Measurements from ENCODE around the gene NSG1.
"Not testable (repeated sequence)": the region's sequence is repeated elsewhere in the genome, so short reads cannot be mapped to it uniquely, and the experiment has no call there.

NSG1 gene

GRCh38 chr4:4416981-4417380 is 30.1 kb downstream of the NSG1 start:
- DNase-seq (ENCODE audit: low read depth) = no peak

DNA sequence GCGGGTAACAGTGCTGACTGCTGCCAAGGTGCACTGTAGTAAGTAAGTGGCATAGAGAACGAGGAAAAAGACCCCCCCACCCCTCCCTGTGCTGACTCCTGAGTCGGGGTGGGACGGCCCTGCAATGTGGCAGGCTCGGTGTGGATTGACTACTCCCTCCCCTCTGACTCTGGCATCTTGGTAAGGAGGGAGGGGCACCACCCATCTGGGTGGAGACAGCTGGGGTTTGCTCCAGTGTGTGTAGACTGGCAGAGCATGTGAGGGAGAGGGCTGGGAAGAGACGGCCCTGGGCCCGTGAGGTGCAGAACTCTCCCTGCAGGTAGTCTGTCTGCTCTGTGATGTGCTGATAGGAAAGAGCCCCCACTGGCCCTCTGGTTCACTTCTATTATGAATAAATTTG is 31.0 kb downstream of the NSG1 start:
- no peak for DNase-seq (ENCODE audit: low read depth)

DNA sequence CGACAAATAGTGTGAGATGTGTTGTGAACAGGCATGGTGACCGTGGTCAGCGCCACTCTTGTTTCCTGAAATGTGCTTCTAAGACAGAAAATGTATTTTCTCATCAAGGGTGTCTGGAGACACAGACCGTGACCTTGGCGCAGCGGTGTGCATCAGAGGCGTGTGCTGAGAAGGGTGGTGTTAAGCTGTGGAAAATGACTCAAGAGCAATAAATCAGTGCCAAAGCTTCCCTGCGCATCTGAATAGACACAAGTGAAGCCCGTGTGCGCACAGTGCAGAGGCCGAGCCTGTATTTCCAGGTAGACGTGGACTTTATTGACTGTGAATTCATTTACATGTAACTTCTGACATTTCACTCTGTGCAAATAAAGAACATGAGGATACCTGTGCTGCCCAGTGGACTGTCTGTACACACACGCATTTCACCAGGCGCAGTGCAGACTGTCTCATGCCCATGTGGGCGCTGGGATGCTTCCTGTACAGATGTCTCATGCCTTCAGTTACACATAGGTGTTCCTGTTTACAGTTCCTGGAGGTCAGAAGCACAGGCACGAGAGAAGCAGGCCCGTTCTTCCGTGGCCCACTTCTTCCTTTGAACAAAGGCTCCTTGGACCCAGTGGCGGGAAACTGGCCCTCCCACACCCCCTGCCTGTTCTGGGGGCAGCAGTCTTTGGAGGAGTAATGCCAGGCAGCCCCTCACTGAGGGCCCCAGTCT is 31.9 kb downstream of the NSG1 start:
- DNase-seq (ENCODE audit: low read depth) = no peak

GRCh38 chr4:4419896-4420295 is 33.0 kb downstream of the NSG1 start:
- no peak for DNase-seq (ENCODE audit: low read depth)

DNA sequence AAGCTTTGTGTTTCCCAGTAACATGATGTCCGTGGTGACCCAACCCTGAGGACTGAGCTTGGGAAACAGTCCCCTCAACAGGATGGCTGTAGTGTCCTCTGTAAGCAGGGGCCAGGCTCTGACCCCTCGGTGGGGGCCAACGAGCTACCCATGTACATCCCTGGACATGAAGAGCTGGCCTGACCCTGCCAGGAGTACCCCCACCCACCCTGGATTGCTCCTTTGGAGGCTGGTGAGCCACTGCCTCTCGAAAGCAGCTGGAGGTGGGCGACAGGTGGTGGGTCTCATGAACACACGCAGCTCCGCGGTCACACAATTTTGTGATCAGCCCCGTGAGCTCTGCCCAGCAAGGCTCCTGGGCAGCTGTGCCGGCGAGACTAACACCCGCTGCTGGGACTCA is 33.5 kb downstream of the NSG1 start:
- DNase-seq (ENCODE audit: low read depth) = no peak

DNA sequence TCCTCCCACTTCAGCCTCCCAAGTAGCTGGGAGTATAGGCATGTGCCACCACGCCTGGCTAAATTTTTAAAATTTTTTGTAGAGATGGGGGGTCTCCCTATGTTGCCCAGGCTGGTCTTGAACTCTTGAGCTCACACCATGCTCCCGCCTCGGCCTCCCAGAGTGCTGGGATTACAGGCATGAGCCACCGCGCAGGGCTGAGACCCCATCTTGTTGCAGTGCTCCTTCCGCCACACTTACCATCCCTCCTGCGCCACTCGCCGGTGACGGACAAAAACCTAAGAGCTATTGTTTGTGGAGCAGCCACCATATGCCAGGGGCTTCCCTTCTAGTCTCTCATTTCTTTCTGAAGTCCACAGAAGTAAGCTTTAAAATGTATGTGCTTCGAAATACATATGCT is 34.5 kb downstream of the NSG1 start:
- no peak for DNase-seq (ENCODE audit: low read depth)

- DNase-seq (ENCODE audit: low read depth) = not testable (repeated sequence)
These were observed 35.2 kb downstream of the NSG1 start for GRCh38 chr4:4422117-4422516.

DNA sequence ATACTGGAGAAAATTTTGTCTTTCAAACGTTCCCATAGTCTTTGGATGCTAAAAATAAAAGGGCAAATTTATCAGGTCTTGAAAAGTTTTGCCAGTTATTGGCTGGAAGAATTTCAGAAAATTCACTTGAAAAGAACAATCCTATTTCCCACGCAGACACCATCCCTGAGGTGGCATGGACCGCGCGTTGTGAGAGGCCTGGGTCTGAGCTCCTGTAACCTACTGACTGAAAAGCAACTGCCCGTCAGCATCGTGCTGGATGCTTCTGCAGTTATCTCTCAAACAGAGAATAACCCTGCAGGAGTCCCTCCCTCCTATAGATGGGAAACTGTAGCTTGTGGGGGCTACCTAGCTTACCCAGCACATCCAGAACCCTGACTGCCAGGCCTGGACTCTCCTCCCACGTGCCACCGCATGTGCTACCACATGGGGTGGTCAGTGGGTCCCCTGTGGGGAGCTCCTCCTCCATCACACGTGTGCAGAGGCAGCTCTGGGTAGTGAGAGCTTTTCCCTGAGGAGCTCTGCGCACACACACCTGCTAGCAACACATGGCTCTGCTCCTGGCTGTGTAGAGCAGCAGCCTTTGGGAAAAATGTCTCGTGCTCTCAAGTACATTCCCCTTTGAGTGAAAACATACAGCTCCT is 36.1 kb downstream of the NSG1 start:
- DNase-seq (ENCODE audit: low read depth) = no peak

GRCh38 chr4:4423706-4424498 is 37.0 kb downstream of the NSG1 start:
- DNase-seq (ENCODE audit: low read depth) = no peak

GRCh38 chr4:4424499-4425115 is 37.7 kb downstream of the NSG1 start:
- DNase-seq (ENCODE audit: low read depth) = no peak

- DNase-seq (ENCODE audit: low read depth) = no peak
These were observed 38.3 kb downstream of the NSG1 start for GRCh38 chr4:4425119-4425690.

DNA sequence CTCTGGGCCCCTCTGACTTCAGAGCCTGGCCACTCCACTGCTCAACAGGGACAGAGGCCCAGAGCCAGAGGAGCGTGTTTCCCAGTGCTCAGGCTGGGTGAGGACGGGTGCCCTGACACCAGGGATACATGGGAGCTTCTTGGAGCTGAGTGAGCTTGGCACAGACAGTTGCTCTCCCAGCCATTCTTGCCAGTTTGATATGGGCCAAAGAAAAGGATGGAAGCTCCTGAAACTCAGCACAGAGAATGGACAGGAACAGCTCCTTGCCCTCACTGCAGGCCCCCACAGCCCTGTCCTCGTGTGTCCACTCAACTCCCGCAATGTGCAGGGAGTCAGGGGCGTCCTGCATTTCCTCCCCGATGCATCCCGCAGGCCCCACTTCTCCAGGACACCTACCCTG is 38.8 kb downstream of the NSG1 start:
- no peak for DNase-seq (ENCODE audit: low read depth)

- DNase-seq (ENCODE audit: low read depth) = no peak
These were observed 39.7 kb downstream of the NSG1 start for GRCh38 chr4:4426511-4427120.

DNA sequence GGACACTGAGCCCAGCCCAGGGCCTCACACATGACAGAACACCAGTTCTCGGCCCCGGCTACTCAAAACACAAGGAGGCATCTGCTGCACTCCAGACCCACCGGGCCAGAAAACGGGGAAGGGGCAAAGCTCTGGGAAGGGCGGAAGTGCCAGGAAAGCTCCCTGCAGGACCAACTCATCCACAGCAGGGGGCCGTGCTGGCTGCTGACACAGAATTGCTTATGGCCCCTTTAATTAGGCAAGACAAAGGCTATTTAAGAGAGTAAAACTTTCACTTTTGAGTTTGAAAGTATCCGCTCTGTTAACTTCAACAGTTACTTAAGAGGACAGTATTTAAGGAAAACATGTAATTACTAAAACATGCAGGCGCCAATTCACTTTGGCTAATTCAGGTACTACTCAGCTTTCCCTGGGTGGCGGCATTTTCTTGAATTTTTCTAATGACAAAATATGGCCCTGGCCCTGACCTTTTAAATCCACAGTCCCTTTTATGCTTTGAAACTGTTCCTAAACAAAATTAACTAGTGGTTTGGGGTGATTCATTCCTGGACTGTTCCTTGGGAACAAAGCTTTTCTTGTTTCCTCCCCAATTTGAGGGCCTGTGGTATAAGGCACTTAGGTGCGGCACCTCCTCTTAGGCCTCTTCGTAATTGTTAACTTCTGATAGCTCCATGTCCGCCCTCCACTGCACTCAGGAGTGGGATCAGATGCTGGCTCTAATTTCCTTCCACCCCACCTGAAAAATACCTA is 40.4 kb downstream of the NSG1 start:
- no peak for DNase-seq (ENCODE audit: low read depth)

GRCh38 chr4:4427886-4428285 is 41.0 kb downstream of the NSG1 start:
- no peak for DNase-seq (ENCODE audit: low read depth)

DNA sequence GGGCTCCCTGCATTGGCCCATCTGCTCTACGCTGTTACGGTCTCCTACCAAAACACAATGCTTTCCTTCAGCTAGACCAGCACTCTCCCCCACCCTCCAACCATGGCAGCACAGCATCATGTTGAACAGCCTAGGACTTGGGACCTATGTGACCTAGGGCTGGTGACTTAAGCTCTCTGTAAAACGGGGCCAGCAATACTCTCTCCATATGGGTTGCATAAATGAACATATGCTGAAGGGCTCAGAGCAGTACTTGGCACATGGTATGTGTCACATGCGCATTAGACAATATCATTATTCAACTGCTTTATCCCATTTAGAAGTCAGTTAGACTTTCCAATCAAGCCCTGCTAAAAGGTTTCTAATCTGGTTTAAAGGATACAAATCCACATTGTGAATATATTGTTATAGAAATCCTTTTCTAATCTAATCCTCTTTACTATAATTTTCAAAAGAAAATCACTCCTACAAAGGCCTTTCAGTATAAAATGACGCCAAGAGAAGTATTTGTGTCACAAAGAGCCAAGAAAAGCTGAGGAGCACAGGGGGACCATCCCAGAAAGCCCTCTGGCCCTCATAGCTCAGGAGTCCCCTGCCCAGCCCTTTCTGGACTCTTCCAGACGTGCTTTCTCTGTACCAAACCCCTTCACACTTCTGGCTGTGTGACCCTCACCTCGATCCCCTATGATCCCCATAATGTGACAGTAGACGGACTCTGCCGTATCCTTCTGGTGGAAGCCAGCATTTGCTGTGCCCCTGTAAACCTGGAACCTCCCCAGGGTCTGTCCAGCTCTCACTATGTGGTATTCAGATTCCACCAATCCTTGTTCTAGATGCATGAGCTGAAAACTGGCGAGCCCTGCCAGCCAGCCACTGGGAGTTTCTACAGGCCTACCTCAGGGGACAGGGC is 42.3 kb downstream of the NSG1 start:
- DNase-seq (ENCODE audit: low read depth) = no peak

DNA sequence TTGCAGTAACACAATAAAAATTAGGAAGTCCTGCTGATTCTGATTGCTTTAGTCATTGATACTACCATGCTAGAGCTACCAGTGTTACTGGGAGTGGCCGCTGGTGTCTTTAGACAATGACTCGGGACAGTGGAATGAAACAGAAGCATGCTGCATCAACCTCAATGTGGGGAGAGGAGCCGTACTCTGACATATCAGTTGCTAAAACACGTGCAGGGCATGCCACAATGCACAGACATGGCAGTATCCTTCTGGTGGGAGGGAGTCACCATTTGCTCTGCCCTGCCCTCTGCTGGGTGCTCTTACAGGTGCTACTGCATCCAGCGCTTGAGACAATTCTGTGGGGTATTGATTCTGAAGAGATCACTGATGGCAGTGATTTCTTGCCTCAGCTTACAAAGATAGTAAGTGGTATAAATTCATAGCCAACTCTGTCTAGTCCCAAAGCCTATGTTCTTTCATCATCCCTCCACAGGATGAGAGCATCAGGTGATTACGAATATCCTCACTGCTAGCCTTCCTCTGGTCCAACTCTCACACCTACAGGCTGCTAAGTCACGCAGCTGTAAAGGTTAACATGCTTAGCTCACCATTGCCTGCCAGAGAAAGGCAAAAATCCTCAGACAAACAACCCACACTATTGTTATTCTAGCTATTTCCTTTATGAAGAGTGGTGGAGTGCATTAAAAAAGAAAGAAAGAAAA is 43.7 kb downstream of the NSG1 start:
- peak; percentile 61 for DNase-seq (ENCODE audit: low read depth)

DNA sequence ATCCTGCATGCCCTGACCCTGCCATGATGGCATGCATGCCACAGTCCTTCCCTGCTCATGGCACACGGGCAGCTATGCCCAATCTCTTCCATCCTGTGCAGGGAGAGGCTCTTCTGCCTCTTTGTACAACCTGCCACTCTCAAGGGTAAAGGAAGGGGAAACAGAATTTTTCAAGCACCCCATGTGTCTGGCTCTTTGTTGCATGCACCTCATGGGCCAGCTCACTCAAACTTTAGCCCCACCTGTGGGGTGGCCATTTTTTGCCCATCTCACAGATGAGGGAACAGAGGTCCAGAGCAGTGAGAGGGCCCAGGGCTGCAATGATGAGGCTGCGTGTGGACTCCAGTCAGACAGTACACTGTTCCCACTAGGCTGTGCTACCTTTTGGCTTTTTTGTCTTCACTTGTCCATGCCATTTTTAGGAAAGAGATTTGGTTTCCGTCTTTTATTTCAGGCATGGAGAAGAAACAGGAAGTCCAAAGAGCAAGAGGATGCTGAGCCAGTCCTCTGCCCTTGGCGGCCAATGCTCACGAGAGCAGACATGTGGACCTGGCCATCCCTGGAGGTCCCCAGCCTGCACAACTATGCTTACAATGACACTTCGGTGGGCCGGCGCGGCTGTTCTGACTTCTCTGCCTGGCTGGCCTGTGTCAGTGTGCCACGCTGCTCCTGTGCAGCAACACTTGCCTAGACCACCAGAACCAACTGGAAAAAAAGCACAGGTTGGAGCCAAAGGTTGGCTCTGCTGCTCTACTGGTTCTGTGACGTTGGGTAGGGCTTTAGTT is 45.6 kb downstream of the NSG1 start:
- DNase-seq (ENCODE audit: low read depth) = no peak

- DNase-seq (ENCODE audit: low read depth) = no peak
These were observed 47.0 kb downstream of the NSG1 start for GRCh38 chr4:4433941-4434340.

Data from non-pigmented ciliary epithelial cell (primary cell).